Measurements from ENCODE around the gene CREB5.
"Not testable (repeated sequence)": the region's sequence is repeated elsewhere in the genome, so short reads cannot be mapped to it uniquely, and the experiment has no call there.

Gene CREB5

GRCh38 chr7:28768577-28769147, 356.3 kb downstream of the CREB5 start:
- DNase-seq (ENCODE audit: low read depth in 2 of 2, low spot score in 1 of 2) = no peak

GRCh38 chr7:28771906-28772622, 359.7 kb downstream of the CREB5 start:
- DNase-seq (ENCODE audit: low read depth in 2 of 2, low spot score in 1 of 2) = no peak

GRCh38 chr7:28773423-28774145, 361.3 kb downstream of the CREB5 start:
- no peak for DNase-seq (ENCODE audit: low read depth in 2 of 2, low spot score in 1 of 2)

- DNase-seq (ENCODE audit: low read depth in 2 of 2, low spot score in 1 of 2) = no peak
Measured at GRCh38 chr7:28774261-28774988, 362.1 kb downstream of the CREB5 start.

GRCh38 chr7:28776463-28777157, 364.3 kb downstream of the CREB5 start:
- DNase-seq (ENCODE audit: low read depth in 2 of 2, low spot score in 1 of 2) = no peak

GRCh38 chr7:28778786-28779185, 366.5 kb downstream of the CREB5 start:
- DNase-seq (ENCODE audit: low read depth in 2 of 2, low spot score in 1 of 2) = no peak

- no peak for DNase-seq (ENCODE audit: low read depth in 2 of 2, low spot score in 1 of 2)
Measured at GRCh38 chr7:28779954-28780353, 367.6 kb downstream of the CREB5 start.

- no peak for DNase-seq (ENCODE audit: low read depth in 2 of 2, low spot score in 1 of 2)
Measured at GRCh38 chr7:28782362-28782761, 370.0 kb downstream of the CREB5 start.

GRCh38 chr7:28784171-28784902, 372.0 kb downstream of the CREB5 start:
- no peak for DNase-seq (ENCODE audit: low read depth in 2 of 2, low spot score in 1 of 2)

- no peak for DNase-seq (ENCODE audit: low read depth in 2 of 2, low spot score in 1 of 2)
Measured at GRCh38 chr7:28785041-28785995, 373.0 kb downstream of the CREB5 start.

GRCh38 chr7:28786156-28786555, 373.8 kb downstream of the CREB5 start:
- not testable (repeated sequence) for DNase-seq (ENCODE audit: low read depth in 2 of 2, low spot score in 1 of 2)

- no peak for DNase-seq (ENCODE audit: low read depth in 2 of 2, low spot score in 1 of 2)
Measured at GRCh38 chr7:28787106-28787505, 374.8 kb downstream of the CREB5 start.

GRCh38 chr7:28790467-28790866, 378.1 kb downstream of the CREB5 start:
- DNase-seq (ENCODE audit: low read depth in 2 of 2, low spot score in 1 of 2) = no peak

GRCh38 chr7:28792858-28793257, 380.5 kb downstream of the CREB5 start:
- DNase-seq (ENCODE audit: low read depth in 2 of 2, low spot score in 1 of 2) = no peak

- DNase-seq (ENCODE audit: low read depth in 2 of 2, low spot score in 1 of 2) = no peak
Measured at GRCh38 chr7:28793381-28794085, 381.2 kb downstream of the CREB5 start.

- DNase-seq (ENCODE audit: low read depth in 2 of 2, low spot score in 1 of 2) = no peak
Measured at GRCh38 chr7:28798274-28798673, 386.0 kb downstream of the CREB5 start.

- no peak for DNase-seq (ENCODE audit: low read depth in 2 of 2, low spot score in 1 of 2)
Measured at GRCh38 chr7:28799619-28800018, 387.3 kb downstream of the CREB5 start.

- DNase-seq (ENCODE audit: low read depth in 2 of 2, low spot score in 1 of 2) = no peak
Measured at GRCh38 chr7:28800150-28800549, 387.8 kb downstream of the CREB5 start.

GRCh38 chr7:28802450-28802849, 390.1 kb downstream of the CREB5 start:
- no peak for DNase-seq (ENCODE audit: low read depth in 2 of 2, low spot score in 1 of 2)
